ENCODE results near the gene SHC2.

DNA sequence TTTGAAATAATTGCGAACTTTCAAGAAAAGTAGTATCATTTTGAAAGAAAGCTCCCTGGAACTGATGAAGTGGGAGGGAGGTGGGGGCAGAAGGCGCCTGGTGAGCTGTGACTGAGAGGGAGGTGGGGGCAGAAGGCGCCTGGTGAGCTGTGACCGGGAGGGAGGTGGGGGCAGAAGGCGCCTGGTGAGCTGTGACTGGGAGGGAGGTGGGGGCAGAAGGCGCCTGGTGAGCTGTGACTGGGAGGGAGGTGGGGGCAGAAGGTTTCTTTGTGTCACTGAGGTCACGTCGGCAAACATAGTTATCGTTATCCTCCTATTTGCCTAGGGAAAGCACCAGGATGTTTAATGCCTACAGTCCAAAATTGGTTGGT lies 76.0 kb downstream of the SHC2 start:
- TF ChIP-seq, protein P1, sequence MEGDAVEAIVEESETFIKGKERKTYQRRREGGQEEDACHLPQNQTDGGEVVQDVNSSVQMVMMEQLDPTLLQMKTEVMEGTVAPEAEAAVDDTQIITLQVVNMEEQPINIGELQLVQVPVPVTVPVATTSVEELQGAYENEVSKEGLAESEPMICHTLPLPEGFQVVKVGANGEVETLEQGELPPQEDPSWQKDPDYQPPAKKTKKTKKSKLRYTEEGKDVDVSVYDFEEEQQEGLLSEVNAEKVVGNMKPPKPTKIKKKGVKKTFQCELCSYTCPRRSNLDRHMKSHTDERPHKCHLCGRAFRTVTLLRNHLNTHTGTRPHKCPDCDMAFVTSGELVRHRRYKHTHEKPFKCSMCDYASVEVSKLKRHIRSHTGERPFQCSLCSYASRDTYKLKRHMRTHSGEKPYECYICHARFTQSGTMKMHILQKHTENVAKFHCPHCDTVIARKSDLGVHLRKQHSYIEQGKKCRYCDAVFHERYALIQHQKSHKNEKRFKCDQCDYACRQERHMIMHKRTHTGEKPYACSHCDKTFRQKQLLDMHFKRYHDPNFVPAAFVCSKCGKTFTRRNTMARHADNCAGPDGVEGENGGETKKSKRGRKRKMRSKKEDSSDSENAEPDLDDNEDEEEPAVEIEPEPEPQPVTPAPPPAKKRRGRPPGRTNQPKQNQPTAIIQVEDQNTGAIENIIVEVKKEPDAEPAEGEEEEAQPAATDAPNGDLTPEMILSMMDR (conservative IDR thresholded peaks at IDR 0.05; ENCODE audit: low read depth, low read length) = no peak
- no peak for TF ChIP-seq EZH2 (IDR thresholded peaks at IDR 0.05; ENCODE audit: borderline replicate concordance, low read depth, low read length, poor library complexity, severe bottlenecking)
